Vagina (tissue), 2 donors: ENCODE measurements around the gene TRIM46.

Experiments
- POLR2A ChIP-seq, 2 donors: fragments of 450-650 bp; IDR thresholded peaks; one replicate each; pipeline ENCODE4 v1.6.1; 2017; ENCODE audit warnings: antibody characterized with exemption in 2 of 2, mild to moderate bottlenecking in 2 of 2, moderate library complexity in 2 of 2
- TF ChIP-seq, protein P1 (sequence below), 3 experiments: fragments of 450-650 bp in 2 of 3; fragments of 200-600 bp in 1 of 3; sonication (generic) in 1 of 3; IDR thresholded peaks; one replicate each; pipeline ENCODE4 v1.5.1; 2017 to 2019; ENCODE audit warnings: antibody characterized with exemption in 3 of 3, mild to moderate bottlenecking in 2 of 3, moderate library complexity in 2 of 3

- TF ChIP-seq, protein P1, sequence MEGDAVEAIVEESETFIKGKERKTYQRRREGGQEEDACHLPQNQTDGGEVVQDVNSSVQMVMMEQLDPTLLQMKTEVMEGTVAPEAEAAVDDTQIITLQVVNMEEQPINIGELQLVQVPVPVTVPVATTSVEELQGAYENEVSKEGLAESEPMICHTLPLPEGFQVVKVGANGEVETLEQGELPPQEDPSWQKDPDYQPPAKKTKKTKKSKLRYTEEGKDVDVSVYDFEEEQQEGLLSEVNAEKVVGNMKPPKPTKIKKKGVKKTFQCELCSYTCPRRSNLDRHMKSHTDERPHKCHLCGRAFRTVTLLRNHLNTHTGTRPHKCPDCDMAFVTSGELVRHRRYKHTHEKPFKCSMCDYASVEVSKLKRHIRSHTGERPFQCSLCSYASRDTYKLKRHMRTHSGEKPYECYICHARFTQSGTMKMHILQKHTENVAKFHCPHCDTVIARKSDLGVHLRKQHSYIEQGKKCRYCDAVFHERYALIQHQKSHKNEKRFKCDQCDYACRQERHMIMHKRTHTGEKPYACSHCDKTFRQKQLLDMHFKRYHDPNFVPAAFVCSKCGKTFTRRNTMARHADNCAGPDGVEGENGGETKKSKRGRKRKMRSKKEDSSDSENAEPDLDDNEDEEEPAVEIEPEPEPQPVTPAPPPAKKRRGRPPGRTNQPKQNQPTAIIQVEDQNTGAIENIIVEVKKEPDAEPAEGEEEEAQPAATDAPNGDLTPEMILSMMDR (IDR thresholded peaks at IDR 0.05): no peak
- no peak for TF ChIP-seq POLR2A (IDR thresholded peaks at IDR 0.05)
Measured at GRCh38 chr1:155191904-155192303, 18.3 kb downstream of the TRIM46 start.
